ENCODE measurements around the gene OR1D5.

DNA sequence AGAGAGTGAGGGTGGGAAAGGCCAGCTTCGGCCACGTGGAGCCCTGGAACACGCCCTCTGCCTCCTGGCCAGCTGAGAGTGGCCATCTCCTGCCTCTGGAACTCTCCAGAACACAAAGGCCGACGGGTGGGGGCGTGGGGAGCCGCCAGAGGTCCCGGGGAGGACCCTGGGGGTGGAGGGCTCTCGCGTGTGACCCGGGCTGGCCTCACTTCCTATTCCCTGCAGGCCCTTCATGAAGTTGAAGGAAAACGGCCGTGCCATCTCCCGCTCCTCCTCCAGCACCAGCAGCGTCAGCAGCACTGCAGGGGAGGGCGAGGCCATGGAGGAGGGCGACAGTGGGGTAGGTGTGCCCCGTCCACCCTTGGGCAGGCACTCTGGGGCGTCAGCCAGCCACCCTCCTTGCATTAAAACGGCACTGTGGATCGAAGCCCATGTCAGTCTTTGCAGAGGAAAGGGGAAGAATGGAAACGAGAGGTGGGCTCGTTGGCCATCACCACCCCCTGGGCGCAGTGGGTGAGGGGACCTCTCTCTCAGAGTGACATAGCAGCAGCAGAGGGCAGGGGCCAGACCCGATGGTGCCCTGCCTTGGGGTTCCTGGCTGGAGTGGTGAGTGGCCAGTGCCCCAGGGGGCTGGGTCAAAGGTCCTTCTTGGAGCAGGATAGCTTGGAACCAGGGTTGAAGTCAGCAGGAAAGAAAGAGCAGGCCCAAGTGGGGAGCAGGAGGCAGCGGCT is 37.1 kb downstream of the OR1D5 start:
- TF ChIP-seq, protein P1, sequence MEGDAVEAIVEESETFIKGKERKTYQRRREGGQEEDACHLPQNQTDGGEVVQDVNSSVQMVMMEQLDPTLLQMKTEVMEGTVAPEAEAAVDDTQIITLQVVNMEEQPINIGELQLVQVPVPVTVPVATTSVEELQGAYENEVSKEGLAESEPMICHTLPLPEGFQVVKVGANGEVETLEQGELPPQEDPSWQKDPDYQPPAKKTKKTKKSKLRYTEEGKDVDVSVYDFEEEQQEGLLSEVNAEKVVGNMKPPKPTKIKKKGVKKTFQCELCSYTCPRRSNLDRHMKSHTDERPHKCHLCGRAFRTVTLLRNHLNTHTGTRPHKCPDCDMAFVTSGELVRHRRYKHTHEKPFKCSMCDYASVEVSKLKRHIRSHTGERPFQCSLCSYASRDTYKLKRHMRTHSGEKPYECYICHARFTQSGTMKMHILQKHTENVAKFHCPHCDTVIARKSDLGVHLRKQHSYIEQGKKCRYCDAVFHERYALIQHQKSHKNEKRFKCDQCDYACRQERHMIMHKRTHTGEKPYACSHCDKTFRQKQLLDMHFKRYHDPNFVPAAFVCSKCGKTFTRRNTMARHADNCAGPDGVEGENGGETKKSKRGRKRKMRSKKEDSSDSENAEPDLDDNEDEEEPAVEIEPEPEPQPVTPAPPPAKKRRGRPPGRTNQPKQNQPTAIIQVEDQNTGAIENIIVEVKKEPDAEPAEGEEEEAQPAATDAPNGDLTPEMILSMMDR (IDR thresholded peaks at IDR 0.05; ENCODE audit: low read length), result no peak
- no peak for TF ChIP-seq EZH2 (IDR thresholded peaks at IDR 0.05; ENCODE audit: borderline replicate concordance, low read length)

Measured in OCI-LY1 (cell line).